Ureter (tissue), 1 donor: ENCODE data around the gene TRMT112. TPM values are rescaled to one million over a fixed set of nuclear protein-coding genes. Genes with fewer than 3 reads are reported as not detected.
"Not testable (repeated sequence)": the region's sequence is repeated elsewhere in the genome, so short reads cannot be mapped to it uniquely, and the experiment has no call there.

Experiments used
- DNase-seq: peaks from one replicate; pipeline ENCODE4 v3.0.0-alpha.2; 2020; ENCODE audit warnings: low spot score
- total RNA-seq: library from RNA; stranded (reverse); gene quantifications from one replicate; pipeline ENCODE4 v1.2.4, GENCODE V29; 2023
- donor health status: DM: yes; HTN: yes; CAD: no.

Gene TRMT112
- total RNA-seq, 1 donor from 2014 or later: 156 TPM

- DNase-seq: peak; percentile 83
Observed at GRCh38 chr11:64331569-64332371, 14.4 kb upstream of the TRMT112 start.

- DNase-seq: no peak
Observed at GRCh38 chr11:64330888-64331287, 13.5 kb upstream of the TRMT112 start.

GRCh38 chr11:64327993-64328392 lies 10.6 kb upstream of the TRMT112 start:
- DNase-seq: no peak

- no peak for DNase-seq
Observed at GRCh38 chr11:64327375-64327774, 10.0 kb upstream of the TRMT112 start.

GRCh38 chr11:64324692-64325469 lies 7.5 kb upstream of the TRMT112 start:
- DNase-seq: no peak

GRCh38 chr11:64323984-64324383 lies 6.6 kb upstream of the TRMT112 start:
- not testable (repeated sequence) for DNase-seq

GRCh38 chr11:64323373-64323772 lies 6.0 kb upstream of the TRMT112 start:
- DNase-seq: no peak

GRCh38 chr11:64322925-64323260 lies 5.5 kb upstream of the TRMT112 start:
- DNase-seq: no peak

- peak; percentile 82 for DNase-seq
Observed at GRCh38 chr11:64321533-64321932, 4.2 kb upstream of the TRMT112 start.

- DNase-seq: no peak
Observed at GRCh38 chr11:64321026-64321425, 3.7 kb upstream of the TRMT112 start.

- no peak for DNase-seq
Observed at GRCh38 chr11:64320556-64320955, 3.2 kb upstream of the TRMT112 start.

GRCh38 chr11:64318766-64319761 lies 1.7 kb upstream of the TRMT112 start:
- DNase-seq: no peak

GRCh38 chr11:64317961-64318765 lies 804 bp upstream of the TRMT112 start, which contains the start of gene PRDX5:
PRDX5 (plus strand) TSS chr11:64318121; CDS start chr11:64318216, 95 bp downstream.
- DNase-seq: peak; percentile 97

- no peak for DNase-seq
Observed at GRCh38 chr11:64316672-64317324, 561 bp downstream of the TRMT112 start.

- DNase-seq: not testable (repeated sequence)
Observed at GRCh38 chr11:64315667-64316526, 1.5 kb downstream of the TRMT112 start.

GRCh38 chr11:64314805-64315561 lies 2.4 kb downstream of the TRMT112 start:
- DNase-seq: no peak

GRCh38 chr11:64314146-64314804 lies 3.1 kb downstream of the TRMT112 start:
- no peak for DNase-seq
